GM23338 (cell line): ENCODE data around the gene MICAL3.

Experiments used
- CTCF ChIP-seq, 2 experiments: fragments of 200-600 bp in 1 of 2; sonication (generic) in 1 of 2; conservative IDR thresholded peaks; 2 replicates each; pipeline versions ENCODE4 v1.5.1 to v1.6.1; 2016 to 2017; ENCODE audit warnings: antibody characterized with exemption in 2 of 2, low read depth in 2 of 2, mild to moderate bottlenecking in 2 of 2, moderate library complexity in 1 of 2
- EZH2 ChIP-seq: fragments of 200-600 bp; sonication (generic); IDR thresholded peaks from one replicate; pipeline ENCODE4 v1.8.0; 2017; ENCODE audit warnings: antibody characterized with exemption, mild to moderate bottlenecking, low read depth; ENCODE audit not compliant: unreplicated experiment
- EZH2phosphoT487 ChIP-seq: fragments of 200-600 bp; sonication (generic); IDR thresholded peaks from one replicate; pipeline ENCODE4 v1.8.1; 2018; ENCODE audit warnings: antibody characterized with exemption; ENCODE audit not compliant: unreplicated experiment
- POLR2AphosphoS5 ChIP-seq: IDR thresholded peaks from 2 replicates; pipeline ENCODE4 v1.6.1; 2016; ENCODE audit warnings: antibody characterized with exemption, low read depth
- STAT1 ChIP-seq: IDR thresholded peaks from one replicate; pipeline ENCODE4 v1.6.1; 2016; ENCODE audit warnings: antibody characterized with exemption; ENCODE audit not compliant: unreplicated experiment

GRCh38 chr22:17892376-17892775 is 132.0 kb downstream of the MICAL3 start:
- TF ChIP-seq CTCF (conservative IDR thresholded peaks at IDR 0.05; ENCODE audit: low read depth in 2 of 2) (no peak), EZH2 (no peak), POLR2AphosphoS5 (no peak), STAT1 (no peak), EZH2phosphoT487 (no peak)
